Neuronal stem cell (in vitro differentiated cells): ENCODE data around the gene WDR12.

Experiments
- DNase-seq: peaks from one replicate; pipeline ENCODE4 v3.0.0-alpha.2; 2013; ENCODE audit warnings: low spot score
- H2AFZ ChIP-seq: one replicate; pipeline ENCODE4 v1.6.1; 2013; ENCODE audit warnings: mild to moderate bottlenecking, low read length, inconsistent platforms
- H2AK5ac ChIP-seq: 2 replicates; pipeline ENCODE4 v1.6.1; 2013; ENCODE audit warnings: low read depth, mild to moderate bottlenecking, inconsistent platforms, low read length, moderate library complexity, mixed read lengths
- H2BK120ac ChIP-seq: 2 replicates; pipeline ENCODE4 v1.6.1; 2013; ENCODE audit warnings: low read depth, mild to moderate bottlenecking, inconsistent platforms, low read length, moderate library complexity, mixed read lengths
- H2BK12ac ChIP-seq: one replicate; pipeline ENCODE4 v1.6.1; 2013; ENCODE audit warnings: low read length, inconsistent platforms
- H2BK15ac ChIP-seq: 2 replicates; pipeline ENCODE4 v1.6.1; 2013; ENCODE audit warnings: mild to moderate bottlenecking, low read length, inconsistent platforms, mixed read lengths
- H2BK5ac ChIP-seq: one replicate; pipeline ENCODE4 v1.6.1; 2013; ENCODE audit warnings: inconsistent platforms, mild to moderate bottlenecking, low read length, moderate library complexity
- H3K14ac ChIP-seq: one replicate; pipeline ENCODE4 v1.6.1; 2013; ENCODE audit warnings: low read length, inconsistent platforms
- H3K18ac ChIP-seq: 2 replicates; pipeline ENCODE4 v1.6.1; 2013; ENCODE audit warnings: low read length, inconsistent platforms
- H3K23ac ChIP-seq: 2 replicates; pipeline ENCODE4 v1.6.1; 2013; ENCODE audit warnings: low read depth, mild to moderate bottlenecking, mixed read lengths, low read length, inconsistent platforms; ENCODE audit not compliant: poor library complexity
- H3K27ac ChIP-seq: replicated peaks from 3 replicates; pipeline ENCODE4 v1.5.1; 2013; ENCODE audit warnings: low read length, inconsistent platforms
- H3K27me3 ChIP-seq, 3 experiments: 2 replicates each; pipeline ENCODE4 v1.6.1; 2013; ENCODE audit warnings: low read length in 3 of 3, mild to moderate bottlenecking in 2 of 3, inconsistent platforms in 1 of 3, low read depth in 1 of 3, mixed read lengths in 1 of 3, moderate library complexity in 1 of 3; ENCODE audit not compliant: control insufficient read depth in 3 of 3, insufficient read depth in 3 of 3
- H3K36me3 ChIP-seq, 2 donors: replicated peaks in 1 of 2; 2 replicates each; pipeline ENCODE4 v1.6.1; 2013; ENCODE audit warnings: low read length in 2 of 2; ENCODE audit not compliant: control insufficient read depth in 2 of 2, insufficient read depth in 2 of 2
- H3K4ac ChIP-seq: 2 replicates; pipeline ENCODE4 v1.6.1; 2013; ENCODE audit warnings: inconsistent platforms, mild to moderate bottlenecking, low read length, moderate library complexity
- H3K4me1 ChIP-seq, 2 donors: 1 replicate in 1 of 2; 2 replicates in 1 of 2; pipeline ENCODE4 v1.6.1; 2013; ENCODE audit warnings: low read length in 2 of 2, low read depth in 1 of 2; ENCODE audit not compliant: control insufficient read depth in 2 of 2, insufficient read depth in 1 of 2
- H3K4me2 ChIP-seq: one replicate; pipeline ENCODE4 v1.6.1; 2013; ENCODE audit warnings: mild to moderate bottlenecking, low read length, inconsistent platforms; ENCODE audit not compliant: insufficient read depth, poor library complexity, severe bottlenecking
- H3K4me3 ChIP-seq, 2 donors: 2 replicates each; pipeline ENCODE4 v1.5.1; 2013; ENCODE audit warnings: low read length in 2 of 2, mild to moderate bottlenecking in 2 of 2, inconsistent platforms in 1 of 2, moderate library complexity in 1 of 2
- H3K79me1 ChIP-seq: one replicate; pipeline ENCODE4 v1.6.1; 2013; ENCODE audit warnings: low read depth, mild to moderate bottlenecking, inconsistent platforms, low read length, moderate library complexity
- H3K9ac ChIP-seq: one replicate; pipeline ENCODE4 v1.6.1; 2013; ENCODE audit warnings: mild to moderate bottlenecking, low read depth, low read length, inconsistent platforms; ENCODE audit not compliant: poor library complexity
- H3K9me3 ChIP-seq, 2 donors: replicated peaks in 1 of 2; 2 replicates each; pipeline versions ENCODE3 to v1.6.1; 2013; ENCODE audit warnings: low read length in 2 of 2, mild to moderate bottlenecking in 2 of 2, inconsistent platforms in 1 of 2, low read depth in 1 of 2, mixed read lengths in 1 of 2, moderate library complexity in 1 of 2; ENCODE audit not compliant: control insufficient read depth in 2 of 2, insufficient read depth in 1 of 2
- H4K8ac ChIP-seq: one replicate; pipeline ENCODE4 v1.6.1; 2013; ENCODE audit warnings: low read depth, mild to moderate bottlenecking, inconsistent platforms, low read length, moderate library complexity
- H4K91ac ChIP-seq: one replicate; pipeline ENCODE4 v1.6.1; 2013; ENCODE audit warnings: low read length, low read depth, mild to moderate bottlenecking, inconsistent platforms; ENCODE audit not compliant: poor library complexity
- WGBS, 2 donors: extraction: QIAGEN DNeasy Blood & Tissue Kit; methylation state at CpG; one replicate each; pipeline ENCODE4 v1.1.7; 2013; ENCODE audit warnings: missing lambda C conversion rate in 2 of 2, mixed read lengths in 1 of 2; ENCODE audit not compliant: insufficient read length in 2 of 2, insufficient replicate concordance in 1 of 2; ENCODE audit errors: extremely low coverage in 2 of 2; 5-methylcytosine and 5-hydroxymethylcytosine counted together

WDR12 gene

DNA sequence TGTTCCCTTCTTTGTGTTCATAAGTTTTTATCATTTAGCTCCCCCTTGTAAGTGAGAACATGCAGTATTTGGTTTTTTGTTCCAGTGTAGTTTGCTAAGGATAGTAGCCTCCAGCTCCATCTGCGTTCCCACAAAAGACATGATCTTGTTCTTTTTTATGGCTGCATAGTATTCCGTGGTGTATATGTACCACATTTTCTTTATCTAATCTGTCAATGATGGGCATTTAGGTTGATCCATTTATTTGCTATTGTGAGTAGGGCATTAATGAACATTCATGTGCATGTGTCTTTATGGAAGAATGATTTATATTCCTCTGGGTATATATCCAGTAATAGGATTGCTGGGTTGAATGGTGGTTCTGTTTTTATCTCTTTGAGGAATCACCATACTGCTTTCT, 34.0 kb upstream of the WDR12 start:
- Histone ChIP-seq H2BK5ac (no peak overlapping the region), H3K4me1 (peaks cover 0 to 2% of the 10 kb centered on the region in 2 donors), H2AFZ (no peak overlapping the region), H3K4ac (no peak overlapping the region), H3K9ac (no peak overlapping the region), H2AK5ac (no peak overlapping the region), H4K91ac (no peak overlapping the region), H4K8ac (no peak overlapping the region), H3K79me1 (no peaks in the 10 kb centered on the region), H3K4me2 (no peak overlapping the region), H3K9me3 (peaks cover 0 to 24% of the 10 kb centered on the region in 2 donors), H3K36me3 (peaks cover 0 to 3% of the 10 kb centered on the region in 2 donors), H3K27me3 (no peaks in the 10 kb centered on the region), H3K23ac (no peak overlapping the region), H3K4me3 (no peak overlapping the region), H2BK15ac (no peak overlapping the region), H3K18ac (no peak overlapping the region), H3K14ac (no peak overlapping the region), H2BK12ac (no peak overlapping the region), H2BK120ac (no peak overlapping the region), H3K27ac (no peak overlapping the region)
- WGBS, 2 donors = no CpG with 5 or more reads among the region's 2 CpGs
- DNase-seq = no peak

DNA sequence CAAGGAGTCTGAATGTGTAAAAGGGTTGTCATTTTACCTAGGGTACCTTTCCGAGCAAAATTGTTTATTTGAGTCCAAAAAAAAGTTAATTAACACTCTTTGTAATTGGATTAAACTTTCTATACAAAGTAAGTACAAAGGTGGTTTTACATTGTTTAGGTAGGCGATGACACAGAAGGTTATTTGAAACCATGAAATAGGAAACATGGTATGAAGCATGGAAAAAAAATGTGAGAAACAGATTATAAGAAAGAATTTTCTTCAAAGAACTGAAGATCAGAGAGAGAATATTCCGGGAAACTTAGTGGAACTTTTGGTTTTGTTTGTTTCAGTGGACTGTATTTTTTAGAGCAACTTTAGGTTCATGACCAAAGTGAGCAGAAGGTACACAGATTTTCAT, 33.3 kb upstream of the WDR12 start:
- H3K9me3 ChIP-seq = peaks cover 0 to 24% of the 10 kb centered on the region in 2 donors
- H4K8ac ChIP-seq = no peak overlapping the region
- H3K4ac ChIP-seq = no peak overlapping the region
- no peak overlapping the region for H2BK12ac ChIP-seq
- H2AFZ ChIP-seq = no peak overlapping the region
- H2BK15ac ChIP-seq = no peak overlapping the region
- no peak overlapping the region for H3K9ac ChIP-seq
- no peak overlapping the region for H4K91ac ChIP-seq
- no peaks in the 10 kb centered on the region for H3K79me1 ChIP-seq
- no peak overlapping the region for H3K4me2 ChIP-seq
- H3K27ac ChIP-seq = no peak overlapping the region
- H3K18ac ChIP-seq = no peak overlapping the region
- H3K4me3 ChIP-seq = no peak overlapping the region
- H3K14ac ChIP-seq = no peak overlapping the region
- H2AK5ac ChIP-seq = no peak overlapping the region
- peaks cover 0 to 3% of the 10 kb centered on the region in 2 donors for H3K36me3 ChIP-seq
- H2BK120ac ChIP-seq = no peak overlapping the region
- no peak for DNase-seq
- H2BK5ac ChIP-seq = no peak overlapping the region
- H3K4me1 ChIP-seq = peaks cover 0 to 2% of the 10 kb centered on the region in 2 donors
- no CpG with 5 or more reads among the region's 3 CpGs for WGBS, 2 donors
- no peak overlapping the region for H3K23ac ChIP-seq
- no peaks in the 10 kb centered on the region for H3K27me3 ChIP-seq

DNA sequence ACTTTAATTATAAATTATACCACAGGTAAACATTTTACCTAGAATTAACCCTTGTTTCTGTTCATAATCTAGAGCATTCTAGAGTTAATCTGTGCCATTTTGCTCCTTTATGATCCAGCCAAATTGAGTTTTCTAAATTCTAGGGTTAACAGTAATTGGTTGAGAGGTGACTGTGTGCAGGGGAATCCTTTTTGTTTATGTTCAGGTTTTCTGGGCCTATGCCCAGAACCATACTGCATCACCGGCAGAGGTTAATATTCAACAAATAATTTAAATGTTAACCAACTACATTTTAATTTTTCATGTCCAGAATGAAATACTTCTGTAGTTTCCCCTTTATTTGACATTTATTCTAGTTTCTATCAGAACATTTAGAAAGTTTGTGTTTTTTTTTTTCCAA, 32.9 kb upstream of the WDR12 start:
- WGBS, 2 donors = no CpG with 5 or more reads among the region's 1 CpG
- Histone ChIP-seq H3K18ac (no peak overlapping the region), H3K27ac (no peak overlapping the region)

DNA sequence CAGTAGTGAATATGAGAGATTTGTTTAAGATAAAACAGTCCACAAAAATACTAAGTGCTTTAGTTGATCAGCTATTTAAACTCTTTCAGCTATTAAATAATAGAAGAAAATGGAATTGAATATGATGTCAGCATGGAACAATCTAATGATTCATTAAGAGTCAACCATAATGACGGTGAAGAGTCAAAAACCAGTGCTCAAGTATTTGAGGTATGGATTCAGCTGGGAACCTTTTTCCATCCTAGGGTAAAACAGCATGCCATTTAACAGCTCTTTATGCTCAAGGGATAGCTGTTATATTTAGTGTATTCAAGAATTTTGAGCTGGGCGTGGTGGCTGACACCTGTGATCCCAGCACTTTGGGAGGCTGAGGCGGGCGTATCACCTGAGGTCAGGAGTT, 30.3 kb upstream of the WDR12 start:
- no CpG with 5 or more reads among the region's 4 CpGs for WGBS, 2 donors
- H4K91ac ChIP-seq = no peak overlapping the region

More for the DNA sequence above, 32.9 kb upstream of the WDR12 start:
- Histone ChIP-seq H2BK5ac (no peak overlapping the region), H3K79me1 (no peaks in the 10 kb centered on the region), H3K4ac (no peak overlapping the region), H2AK5ac (no peak overlapping the region), H2AFZ (no peak overlapping the region), H3K36me3 (peaks cover 0 to 3% of the 10 kb centered on the region in 2 donors), H3K4me3 (no peak overlapping the region), H3K4me2 (no peak overlapping the region), H4K91ac (no peak overlapping the region), H3K9ac (no peak overlapping the region), H3K14ac (no peak overlapping the region), H2BK12ac (no peak overlapping the region), H3K27me3 (no peaks in the 10 kb centered on the region), H2BK15ac (no peak overlapping the region), H2BK120ac (no peak overlapping the region), H4K8ac (no peak overlapping the region), H3K9me3 (peaks cover 0 to 24% of the 10 kb centered on the region in 2 donors), H3K4me1 (peaks cover 0 to 2% of the 10 kb centered on the region in 2 donors), H3K23ac (no peak overlapping the region)
- no peak for DNase-seq

More for the DNA sequence above, 30.3 kb upstream of the WDR12 start:
- Histone ChIP-seq H3K4me3 (no peak overlapping the region), H2AK5ac (no peak overlapping the region), H3K23ac (no peak overlapping the region), H3K18ac (no peak overlapping the region), H3K9ac (no peak overlapping the region), H3K9me3 (peaks cover 0 to 9% of the 10 kb centered on the region in 2 donors), H3K79me1 (no peaks in the 10 kb centered on the region), H3K14ac (no peak overlapping the region), H3K4me2 (no peak overlapping the region), H3K27me3 (no peaks in the 10 kb centered on the region), H3K27ac (no peak overlapping the region), H2BK5ac (no peak overlapping the region), H2AFZ (no peak overlapping the region), H2BK15ac (no peak overlapping the region), H2BK120ac (no peak overlapping the region), H3K4ac (no peak overlapping the region), H3K36me3 (peaks cover 0 to 3% of the 10 kb centered on the region in 2 donors), H3K4me1 (peaks cover 0 to 2% of the 10 kb centered on the region in 2 donors), H4K8ac (no peak overlapping the region), H2BK12ac (no peak overlapping the region)
- no peak for DNase-seq
